GM23338 (cell line): ENCODE results near the gene P2RY8. TPM values are rescaled to one million over a fixed set of nuclear protein-coding genes. Genes with fewer than 3 reads are reported as not detected.

ENCODE experiments used
- ATAC-seq: fragments of 200-7000 bp; cut with Tn5 transposase; 3 replicates; pipeline ENCODE4 v1.9.1; 2020
- DNase-seq: peaks from one replicate; pipeline ENCODE4 v3.0.0-alpha.2; 2015; ENCODE audit warnings: low spot score
- H2AFZ ChIP-seq: fragments of 200-600 bp; sonication (generic); 2 replicates; pipeline ENCODE4 v1.8.0; 2016; ENCODE audit warnings: antibody characterized with exemption, mild to moderate bottlenecking, moderate library complexity
- H3F3A ChIP-seq: fragments of 200-600 bp; sonication (generic); replicated peaks from 2 replicates; pipeline ENCODE4 v1.8.0; 2017; ENCODE audit warnings: antibody characterized with exemption, mixed run types, low read depth
- H3K27ac ChIP-seq: fragments of 200-600 bp; sonication (generic); 2 replicates; pipeline ENCODE4 v1.6.1; 2016; ENCODE audit warnings: low read depth
- H3K27me3 ChIP-seq: fragments of 200-600 bp; sonication (generic); 2 replicates; pipeline ENCODE4 v1.8.0; 2016; ENCODE audit warnings: mild to moderate bottlenecking, mixed run types, moderate library complexity; ENCODE audit not compliant: insufficient read depth
- H3K36me3 ChIP-seq: fragments of 200-600 bp; sonication (generic); 2 replicates; pipeline ENCODE4 v1.8.0; 2016; ENCODE audit warnings: mild to moderate bottlenecking; ENCODE audit not compliant: insufficient read depth
- H3K4me1 ChIP-seq: fragments of 200-600 bp; sonication (generic); 2 replicates; pipeline ENCODE4 v1.8.0; 2016; ENCODE audit warnings: mild to moderate bottlenecking, moderate library complexity; ENCODE audit not compliant: insufficient read depth
- H3K4me2 ChIP-seq: fragments of 200-600 bp; sonication (generic); 2 replicates; pipeline ENCODE4 v1.7.1; 2017; ENCODE audit warnings: mixed run types
- H3K4me3 ChIP-seq: fragments of 200-600 bp; sonication (generic); 2 replicates; pipeline ENCODE4 v1.6.1; 2016; ENCODE audit warnings: mixed run types
- H3K79me2 ChIP-seq: fragments of 200-600 bp; sonication (generic); replicated peaks from 2 replicates; pipeline ENCODE4 v1.8.0; 2017; ENCODE audit warnings: mild to moderate bottlenecking; ENCODE audit not compliant: insufficient read depth
- H3K9me2 ChIP-seq: fragments of 200-600 bp; sonication (generic); 2 replicates; pipeline ENCODE4 v1.8.0; 2017; ENCODE audit not compliant: insufficient read depth
- H4K20me1 ChIP-seq: fragments of 200-600 bp; sonication (generic); replicated peaks from 2 replicates; pipeline ENCODE4 v1.8.0; 2017; ENCODE audit warnings: mild to moderate bottlenecking; ENCODE audit not compliant: insufficient read depth
- H3K27ac Mint-ChIP-seq: 2 replicates; pipeline ENCODE4 v1.8.0; 2020; ENCODE audit warnings: inconsistent platforms, mild to moderate bottlenecking, moderate library complexity, mixed read lengths
- H3K27me3 Mint-ChIP-seq: 3 replicates; pipeline ENCODE4 v1.8.0; 2022; ENCODE audit warnings: low read depth, mild to moderate bottlenecking, moderate library complexity, mixed read lengths, inconsistent platforms; ENCODE audit not compliant: insufficient read depth, poor library complexity
- H3K36me3 Mint-ChIP-seq: 3 replicates; pipeline ENCODE4 v1.8.0; 2021; ENCODE audit warnings: low read depth, mild to moderate bottlenecking, inconsistent platforms, moderate library complexity, mixed read lengths
- H3K4me1 Mint-ChIP-seq: 3 replicates; pipeline ENCODE4 v1.8.0; 2020; ENCODE audit warnings: mild to moderate bottlenecking, inconsistent platforms, mixed read lengths
- H3K4me3 Mint-ChIP-seq: 3 replicates; pipeline ENCODE4 v1.8.0; 2021; ENCODE audit warnings: moderate library complexity, mild to moderate bottlenecking, inconsistent platforms, mixed read lengths
- H3K9me3 Mint-ChIP-seq: 3 replicates; pipeline ENCODE4 v1.8.0; 2020; ENCODE audit warnings: moderate library complexity, mild to moderate bottlenecking, inconsistent platforms, mixed read lengths
- CREB1 ChIP-seq: fragments of 250-450 bp; sonication (Bioruptor Pico); IDR thresholded peaks from 2 replicates; pipeline ENCODE4 v1.5.0; 2020; ENCODE audit warnings: low read depth, mild to moderate bottlenecking, moderate library complexity
- EZH2 ChIP-seq: fragments of 200-600 bp; sonication (generic); IDR thresholded peaks from one replicate; pipeline ENCODE4 v1.8.0; 2017; ENCODE audit warnings: antibody characterized with exemption, mild to moderate bottlenecking, low read depth; ENCODE audit not compliant: unreplicated experiment
- EZH2phosphoT487 ChIP-seq: fragments of 200-600 bp; sonication (generic); IDR thresholded peaks from one replicate; pipeline ENCODE4 v1.8.1; 2018; ENCODE audit warnings: antibody characterized with exemption; ENCODE audit not compliant: unreplicated experiment
- JUNB ChIP-seq: IDR thresholded peaks from one replicate; pipeline ENCODE4 v1.6.1; 2016; ENCODE audit warnings: antibody characterized with exemption; ENCODE audit not compliant: unreplicated experiment
- NANOG ChIP-seq: IDR thresholded peaks from 2 replicates; pipeline ENCODE4 v1.6.1; 2016; ENCODE audit warnings: antibody characterized with exemption, borderline replicate concordance
- POLR2AphosphoS5 ChIP-seq: IDR thresholded peaks from 2 replicates; pipeline ENCODE4 v1.6.1; 2016; ENCODE audit warnings: antibody characterized with exemption, low read depth
- STAT1 ChIP-seq: IDR thresholded peaks from one replicate; pipeline ENCODE4 v1.6.1; 2016; ENCODE audit warnings: antibody characterized with exemption; ENCODE audit not compliant: unreplicated experiment
- ZNF114 ChIP-seq: fragments of 250-450 bp; sonication (Bioruptor Pico); IDR thresholded peaks from 2 replicates; pipeline ENCODE4 v1.5.0; 2020; ENCODE audit warnings: mild to moderate bottlenecking, moderate library complexity
- ZNF331 ChIP-seq: fragments of 250-450 bp; sonication (Bioruptor Pico); IDR thresholded peaks from 2 replicates; pipeline ENCODE4 v1.5.0; 2020; ENCODE audit warnings: low read depth, mild to moderate bottlenecking, moderate library complexity
- polyA plus RNA-seq: library from polyadenylated mRNA; unstranded; fragments of >200 nt; fragmentation: Nextera tagmentation; extraction: Ambion mirVana; gene quantifications from 2 replicates; pipeline ENCODE4 v1.2.1, GENCODE V29; 2016
- total RNA-seq: library from RNA; depleted of rRNA; stranded (reverse); fragments of >200 nt; shearing (Covaris generic); gene quantifications from 2 replicates; pipeline ENCODE4 v1.2.3, GENCODE V29; 2014
- TF ChIP-seq, protein P1 (sequence below), 2 experiments: fragments of 200-600 bp in 1 of 2; sonication (generic) in 1 of 2; conservative IDR thresholded peaks; 2 replicates each; pipeline versions ENCODE4 v1.5.1 to v1.6.1; 2016 to 2017; ENCODE audit warnings: antibody characterized with exemption in 2 of 2, low read depth in 2 of 2, mild to moderate bottlenecking in 2 of 2, moderate library complexity in 1 of 2
- TF ChIP-seq, protein P2 (sequence below): IDR thresholded peaks from 2 replicates; pipeline ENCODE4 v1.6.1; 2016; ENCODE audit warnings: antibody characterized with exemption
- TF ChIP-seq, protein P3 (sequence below): IDR thresholded peaks from one replicate; pipeline ENCODE4 v1.6.1; 2018; ENCODE audit warnings: antibody characterized with exemption; ENCODE audit not compliant: unreplicated experiment

The P2RY8 gene
- total and polyA plus RNA-seq, 2 experiments from 2014 or later: 0.24 TPM; not detected in 1

DNA sequence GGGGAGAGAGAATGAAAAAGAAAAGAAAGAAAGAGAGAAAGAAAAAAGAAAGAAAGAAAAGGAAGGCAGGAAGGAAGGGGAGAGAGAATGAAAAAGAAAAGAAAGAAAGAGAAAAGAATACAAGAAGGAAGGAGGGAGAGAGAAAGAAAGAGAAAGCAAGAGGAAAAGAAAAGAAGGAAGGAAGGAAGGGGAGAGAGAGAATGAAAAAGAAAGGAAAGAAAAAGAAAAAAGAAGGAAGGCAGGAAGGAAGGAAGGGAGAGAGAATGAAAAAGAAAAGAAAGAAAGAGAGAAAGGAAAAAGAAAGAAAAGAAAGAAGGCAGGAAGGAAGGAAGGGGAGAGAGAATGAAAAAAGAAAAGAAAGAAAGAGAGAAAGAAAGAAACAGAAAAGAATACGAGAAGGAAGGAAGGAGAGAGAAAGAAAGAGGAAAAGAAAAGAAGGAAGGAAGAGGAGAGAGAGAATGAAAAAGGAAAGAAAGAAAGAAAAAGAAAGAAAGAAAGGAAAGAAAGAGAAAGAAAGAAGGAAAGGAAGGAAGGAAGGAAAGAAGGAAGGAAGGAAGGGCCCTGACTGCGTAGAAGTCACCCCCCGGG lies 15.1 kb upstream of the P2RY8 start (continued):
- TF ChIP-seq, protein P1, sequence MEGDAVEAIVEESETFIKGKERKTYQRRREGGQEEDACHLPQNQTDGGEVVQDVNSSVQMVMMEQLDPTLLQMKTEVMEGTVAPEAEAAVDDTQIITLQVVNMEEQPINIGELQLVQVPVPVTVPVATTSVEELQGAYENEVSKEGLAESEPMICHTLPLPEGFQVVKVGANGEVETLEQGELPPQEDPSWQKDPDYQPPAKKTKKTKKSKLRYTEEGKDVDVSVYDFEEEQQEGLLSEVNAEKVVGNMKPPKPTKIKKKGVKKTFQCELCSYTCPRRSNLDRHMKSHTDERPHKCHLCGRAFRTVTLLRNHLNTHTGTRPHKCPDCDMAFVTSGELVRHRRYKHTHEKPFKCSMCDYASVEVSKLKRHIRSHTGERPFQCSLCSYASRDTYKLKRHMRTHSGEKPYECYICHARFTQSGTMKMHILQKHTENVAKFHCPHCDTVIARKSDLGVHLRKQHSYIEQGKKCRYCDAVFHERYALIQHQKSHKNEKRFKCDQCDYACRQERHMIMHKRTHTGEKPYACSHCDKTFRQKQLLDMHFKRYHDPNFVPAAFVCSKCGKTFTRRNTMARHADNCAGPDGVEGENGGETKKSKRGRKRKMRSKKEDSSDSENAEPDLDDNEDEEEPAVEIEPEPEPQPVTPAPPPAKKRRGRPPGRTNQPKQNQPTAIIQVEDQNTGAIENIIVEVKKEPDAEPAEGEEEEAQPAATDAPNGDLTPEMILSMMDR (conservative IDR thresholded peaks at IDR 0.05; ENCODE audit: low read depth in 2 of 2): no peak
- TF ChIP-seq NANOG (no peak), POLR2AphosphoS5 (no peak), EZH2phosphoT487 (no peak), ZNF114 (CRISPR knock-in tag) (no peak), JUNB (no peak), STAT1 (no peak), CREB1 (CRISPR knock-in tag) (no peak)
- TF ChIP-seq, protein P2, sequence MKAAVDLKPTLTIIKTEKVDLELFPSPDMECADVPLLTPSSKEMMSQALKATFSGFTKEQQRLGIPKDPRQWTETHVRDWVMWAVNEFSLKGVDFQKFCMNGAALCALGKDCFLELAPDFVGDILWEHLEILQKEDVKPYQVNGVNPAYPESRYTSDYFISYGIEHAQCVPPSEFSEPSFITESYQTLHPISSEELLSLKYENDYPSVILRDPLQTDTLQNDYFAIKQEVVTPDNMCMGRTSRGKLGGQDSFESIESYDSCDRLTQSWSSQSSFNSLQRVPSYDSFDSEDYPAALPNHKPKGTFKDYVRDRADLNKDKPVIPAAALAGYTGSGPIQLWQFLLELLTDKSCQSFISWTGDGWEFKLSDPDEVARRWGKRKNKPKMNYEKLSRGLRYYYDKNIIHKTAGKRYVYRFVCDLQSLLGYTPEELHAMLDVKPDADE: no peak
- TF ChIP-seq, protein P3, sequence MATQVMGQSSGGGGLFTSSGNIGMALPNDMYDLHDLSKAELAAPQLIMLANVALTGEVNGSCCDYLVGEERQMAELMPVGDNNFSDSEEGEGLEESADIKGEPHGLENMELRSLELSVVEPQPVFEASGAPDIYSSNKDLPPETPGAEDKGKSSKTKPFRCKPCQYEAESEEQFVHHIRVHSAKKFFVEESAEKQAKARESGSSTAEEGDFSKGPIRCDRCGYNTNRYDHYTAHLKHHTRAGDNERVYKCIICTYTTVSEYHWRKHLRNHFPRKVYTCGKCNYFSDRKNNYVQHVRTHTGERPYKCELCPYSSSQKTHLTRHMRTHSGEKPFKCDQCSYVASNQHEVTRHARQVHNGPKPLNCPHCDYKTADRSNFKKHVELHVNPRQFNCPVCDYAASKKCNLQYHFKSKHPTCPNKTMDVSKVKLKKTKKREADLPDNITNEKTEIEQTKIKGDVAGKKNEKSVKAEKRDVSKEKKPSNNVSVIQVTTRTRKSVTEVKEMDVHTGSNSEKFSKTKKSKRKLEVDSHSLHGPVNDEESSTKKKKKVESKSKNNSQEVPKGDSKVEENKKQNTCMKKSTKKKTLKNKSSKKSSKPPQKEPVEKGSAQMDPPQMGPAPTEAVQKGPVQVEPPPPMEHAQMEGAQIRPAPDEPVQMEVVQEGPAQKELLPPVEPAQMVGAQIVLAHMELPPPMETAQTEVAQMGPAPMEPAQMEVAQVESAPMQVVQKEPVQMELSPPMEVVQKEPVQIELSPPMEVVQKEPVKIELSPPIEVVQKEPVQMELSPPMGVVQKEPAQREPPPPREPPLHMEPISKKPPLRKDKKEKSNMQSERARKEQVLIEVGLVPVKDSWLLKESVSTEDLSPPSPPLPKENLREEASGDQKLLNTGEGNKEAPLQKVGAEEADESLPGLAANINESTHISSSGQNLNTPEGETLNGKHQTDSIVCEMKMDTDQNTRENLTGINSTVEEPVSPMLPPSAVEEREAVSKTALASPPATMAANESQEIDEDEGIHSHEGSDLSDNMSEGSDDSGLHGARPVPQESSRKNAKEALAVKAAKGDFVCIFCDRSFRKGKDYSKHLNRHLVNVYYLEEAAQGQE: no peak

DNA sequence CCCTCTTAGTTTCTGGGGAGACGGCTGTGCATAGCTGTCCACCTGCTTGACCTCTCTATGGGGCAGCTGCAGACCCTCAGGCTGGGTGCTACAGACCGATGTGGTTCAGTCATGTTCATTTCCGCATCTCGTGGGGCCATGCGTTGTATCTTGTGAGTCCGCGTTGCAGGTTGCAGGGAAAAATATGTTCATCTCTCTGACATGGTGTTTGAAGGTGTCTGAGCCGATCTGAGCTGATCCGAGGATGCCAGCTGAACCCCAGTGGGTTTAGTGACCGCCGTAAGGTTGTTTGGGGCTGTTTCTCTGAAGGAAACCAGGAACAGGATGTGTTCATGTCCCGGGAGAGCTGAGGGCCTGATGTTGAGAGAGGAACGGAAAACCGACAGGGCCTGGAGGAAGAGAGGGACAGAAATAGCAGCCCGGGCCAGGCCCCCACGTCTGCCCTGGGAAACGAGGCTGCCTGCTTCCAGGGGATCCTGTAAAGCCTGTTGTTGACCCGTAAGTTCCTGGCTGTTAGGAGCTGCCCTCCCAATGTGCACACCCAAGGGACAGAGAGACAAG lies 9.8 kb upstream of the P2RY8 start:
- H3K4me2 ChIP-seq: no peak overlapping the region
- H3F3A ChIP-seq: no peaks in the 10 kb centered on the region
- ATAC-seq: no peak
- H3K36me3 Mint-ChIP-seq: peaks cover 22% of the 10 kb centered on the region
- no peak for DNase-seq
- H3K9me2 ChIP-seq: no peaks in the 10 kb centered on the region
- H3K4me3 ChIP-seq: no peak overlapping the region
- H3K4me3 Mint-ChIP-seq: no peak overlapping the region
- no peak overlapping the region for H3K27ac Mint-ChIP-seq
- H3K36me3 ChIP-seq: no peaks in the 10 kb centered on the region
- H3K4me1 Mint-ChIP-seq: no peaks in the 10 kb centered on the region
- no peaks in the 10 kb centered on the region for H3K27me3 ChIP-seq
- H4K20me1 ChIP-seq: no peaks in the 10 kb centered on the region
- peaks cover 79% of the 10 kb centered on the region for H3K9me3 Mint-ChIP-seq
- H2AFZ ChIP-seq: no peak overlapping the region
- H3K27ac ChIP-seq: no peak overlapping the region
- no peaks in the 10 kb centered on the region for H3K4me1 ChIP-seq
- H3K79me2 ChIP-seq: no peaks in the 10 kb centered on the region
- H3K27me3 Mint-ChIP-seq: peaks cover 21% of the 10 kb centered on the region
- TF ChIP-seq, protein P2: no peak
- TF ChIP-seq, protein P3: no peak
- no peak for TF ChIP-seq EZH2
- no peak for TF ChIP-seq CREB1 (CRISPR knock-in tag)
- TF ChIP-seq, protein P1 (conservative IDR thresholded peaks at IDR 0.05; ENCODE audit: low read depth in 2 of 2): no peak
- no peak for TF ChIP-seq JUNB
- TF ChIP-seq EZH2phosphoT487: no peak
- no peak for TF ChIP-seq ZNF331 (CRISPR knock-in tag)
- no peak for TF ChIP-seq ZNF114 (CRISPR knock-in tag)
- no peak for TF ChIP-seq NANOG
